Vagina (tissue), 2 donors: ENCODE measurements around the gene CDC42.

Source experiments
- POLR2A ChIP-seq, 2 donors: fragments of 450-650 bp; IDR thresholded peaks; one replicate each; pipeline ENCODE4 v1.6.1; 2017; ENCODE audit warnings: antibody characterized with exemption in 2 of 2, mild to moderate bottlenecking in 2 of 2, moderate library complexity in 2 of 2
- TF ChIP-seq, protein P1 (sequence below), 3 experiments: fragments of 450-650 bp in 2 of 3; fragments of 200-600 bp in 1 of 3; sonication (generic) in 1 of 3; IDR thresholded peaks; one replicate each; pipeline ENCODE4 v1.5.1; 2017 to 2019; ENCODE audit warnings: antibody characterized with exemption in 3 of 3, mild to moderate bottlenecking in 2 of 3, moderate library complexity in 2 of 3

DNA sequence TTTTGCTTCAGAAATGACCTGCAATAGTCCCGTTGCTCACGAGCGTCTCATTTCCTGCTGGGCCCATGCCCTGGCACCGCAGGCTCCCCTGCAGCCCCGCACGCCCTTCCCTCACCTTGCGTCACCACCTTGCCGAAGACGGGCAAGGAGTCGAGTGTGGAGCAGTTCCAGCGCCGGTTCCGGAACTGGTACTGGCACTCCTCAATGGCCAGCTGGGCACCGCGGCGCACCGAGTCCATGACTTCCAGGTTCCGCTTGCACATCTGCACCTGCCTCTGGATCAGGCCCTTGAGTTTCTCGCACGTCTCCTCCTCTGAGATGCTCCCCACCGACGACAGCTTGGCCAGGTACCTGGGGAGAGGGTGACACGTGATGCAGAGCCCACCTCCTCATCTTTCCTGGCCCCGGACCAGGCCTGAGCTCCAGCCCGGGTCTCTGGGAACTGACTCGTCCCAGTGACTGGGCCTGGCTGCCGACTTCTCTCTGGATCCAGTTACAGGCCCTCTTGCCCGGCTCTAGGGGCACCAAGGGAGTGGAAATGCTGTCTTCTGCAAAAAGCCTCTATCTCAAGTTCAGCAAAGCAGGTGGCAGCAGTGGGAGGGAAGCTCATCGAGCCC is 77.1 kb downstream of the CDC42 start:
- TF ChIP-seq POLR2A (IDR thresholded peaks at IDR 0.05), result no peak
- TF ChIP-seq, protein P1, sequence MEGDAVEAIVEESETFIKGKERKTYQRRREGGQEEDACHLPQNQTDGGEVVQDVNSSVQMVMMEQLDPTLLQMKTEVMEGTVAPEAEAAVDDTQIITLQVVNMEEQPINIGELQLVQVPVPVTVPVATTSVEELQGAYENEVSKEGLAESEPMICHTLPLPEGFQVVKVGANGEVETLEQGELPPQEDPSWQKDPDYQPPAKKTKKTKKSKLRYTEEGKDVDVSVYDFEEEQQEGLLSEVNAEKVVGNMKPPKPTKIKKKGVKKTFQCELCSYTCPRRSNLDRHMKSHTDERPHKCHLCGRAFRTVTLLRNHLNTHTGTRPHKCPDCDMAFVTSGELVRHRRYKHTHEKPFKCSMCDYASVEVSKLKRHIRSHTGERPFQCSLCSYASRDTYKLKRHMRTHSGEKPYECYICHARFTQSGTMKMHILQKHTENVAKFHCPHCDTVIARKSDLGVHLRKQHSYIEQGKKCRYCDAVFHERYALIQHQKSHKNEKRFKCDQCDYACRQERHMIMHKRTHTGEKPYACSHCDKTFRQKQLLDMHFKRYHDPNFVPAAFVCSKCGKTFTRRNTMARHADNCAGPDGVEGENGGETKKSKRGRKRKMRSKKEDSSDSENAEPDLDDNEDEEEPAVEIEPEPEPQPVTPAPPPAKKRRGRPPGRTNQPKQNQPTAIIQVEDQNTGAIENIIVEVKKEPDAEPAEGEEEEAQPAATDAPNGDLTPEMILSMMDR (IDR thresholded peaks at IDR 0.05), result no peak
